GM19025 (cell line): ENCODE data around the gene TIRAP.

ENCODE experiments used
- ATAC-seq: cut with Tn5 transposase; IDR thresholded peaks from one replicate; pipeline ENCODE4 v1.9.1; 2021; ENCODE audit warnings: mild to moderate bottlenecking, low read depth, moderate library complexity; ENCODE audit not compliant: unreplicated experiment

The TIRAP gene

DNA sequence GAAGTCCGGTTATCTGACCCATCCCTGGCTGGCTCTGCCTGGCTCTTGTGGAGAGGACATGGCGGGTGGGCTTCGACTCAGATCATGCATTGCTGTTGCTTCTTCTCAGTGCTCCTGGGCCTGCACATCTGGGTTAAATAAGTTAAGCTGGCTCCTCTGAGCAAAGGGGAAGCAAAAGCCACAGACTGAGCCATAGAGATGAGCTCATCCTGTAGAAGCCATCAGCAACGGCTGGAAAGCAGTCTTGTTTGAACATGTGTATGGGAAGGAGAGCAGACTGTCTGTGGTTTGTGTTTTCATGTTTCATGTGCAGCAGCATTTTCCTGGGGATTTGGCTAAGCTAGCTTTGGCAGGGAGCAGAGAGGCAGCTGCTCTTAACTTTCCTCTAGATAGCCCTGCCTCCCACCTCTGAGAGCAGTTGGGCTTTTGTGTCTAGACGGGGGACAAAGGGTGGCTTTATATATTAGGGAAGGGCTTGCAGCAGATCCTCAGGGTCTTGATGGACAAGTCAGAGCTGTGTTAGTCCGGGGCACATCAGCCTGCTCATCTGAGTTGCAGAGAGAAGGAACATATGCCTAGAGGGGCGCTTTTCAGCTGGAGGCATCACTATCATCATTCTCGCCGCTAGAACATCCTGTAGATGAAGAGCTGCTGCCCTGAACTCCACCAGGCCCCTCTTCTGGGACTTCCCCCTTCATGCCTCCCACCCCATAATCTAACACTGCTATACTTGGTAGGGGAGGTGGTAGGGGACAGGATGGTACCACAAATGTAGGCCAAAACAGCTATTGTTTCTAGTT is 35.9 kb downstream of the TIRAP start:
- peak; percentile 86 for ATAC-seq

DNA sequence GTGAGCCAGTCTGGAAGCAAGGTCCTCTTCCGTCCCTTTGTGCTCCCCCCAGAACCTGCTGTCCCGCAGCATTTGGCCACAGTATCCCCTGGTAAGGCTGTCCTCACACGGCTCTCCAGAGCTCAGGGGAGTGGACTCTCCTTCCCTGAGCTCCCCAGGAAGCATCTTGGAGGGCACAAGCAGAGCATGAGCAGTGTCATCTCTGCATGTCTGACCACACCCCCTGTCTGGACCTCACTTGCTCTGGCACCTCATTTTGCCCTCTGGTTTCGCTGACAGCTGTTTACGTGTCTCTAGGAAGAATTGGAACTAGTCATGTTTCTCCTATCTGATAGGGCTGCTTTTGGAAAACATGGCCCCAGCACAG is 36.5 kb downstream of the TIRAP start:
- ATAC-seq, result no peak

DNA sequence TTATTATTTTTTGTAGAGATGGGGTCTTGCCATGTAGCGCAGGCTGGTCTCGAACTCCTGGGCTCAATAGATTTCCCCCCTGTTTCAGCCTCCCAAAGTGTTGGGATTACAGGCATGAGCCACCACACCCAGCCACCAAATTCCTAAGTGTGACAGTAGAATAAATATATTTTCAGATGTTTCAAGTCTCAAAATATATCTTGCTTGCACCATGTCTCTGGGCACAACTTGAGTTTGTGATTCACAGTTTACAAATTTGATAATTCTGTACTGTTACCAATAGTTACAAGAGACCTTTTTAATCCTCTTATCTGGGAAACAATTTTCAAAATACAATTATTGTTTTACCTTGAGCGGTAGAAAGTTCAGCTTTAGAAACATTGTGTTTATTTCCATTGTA is 40.1 kb downstream of the TIRAP start:
- ATAC-seq, result no peak

DNA sequence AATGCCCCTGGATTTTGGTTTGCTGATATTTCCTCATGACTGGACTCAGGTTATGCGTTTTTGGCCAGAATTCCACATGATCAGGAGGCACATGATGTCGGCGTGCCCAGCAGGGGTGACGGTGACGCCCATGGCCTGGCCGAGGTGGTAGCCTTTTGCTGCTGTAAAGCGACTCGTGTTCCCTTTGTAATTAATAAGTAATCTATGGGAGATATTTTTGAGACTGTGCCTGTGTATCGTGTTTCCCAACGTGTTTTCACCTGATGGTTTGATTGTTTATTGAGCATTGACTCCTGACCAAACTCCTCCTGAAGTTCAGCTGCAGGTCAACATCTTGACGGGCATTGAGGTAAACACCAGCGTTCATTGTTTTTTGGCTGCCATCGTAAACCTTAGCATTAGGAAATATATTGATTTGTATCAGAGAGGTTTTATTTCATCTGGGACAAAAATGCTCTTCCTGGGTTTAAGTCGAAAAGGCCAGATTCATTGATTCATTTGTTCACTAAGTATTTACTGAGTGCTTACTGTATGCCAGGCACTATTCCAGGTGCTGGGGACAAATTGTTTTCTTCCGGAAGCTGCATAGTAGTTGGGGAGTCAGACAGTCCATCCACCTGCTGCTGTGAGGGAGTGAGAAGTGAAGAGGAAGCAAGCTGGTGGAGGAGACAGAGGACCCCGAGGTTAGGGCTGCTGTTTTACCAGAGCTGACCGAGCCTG is 44.5 kb downstream of the TIRAP start:
- no peak for ATAC-seq

DNA sequence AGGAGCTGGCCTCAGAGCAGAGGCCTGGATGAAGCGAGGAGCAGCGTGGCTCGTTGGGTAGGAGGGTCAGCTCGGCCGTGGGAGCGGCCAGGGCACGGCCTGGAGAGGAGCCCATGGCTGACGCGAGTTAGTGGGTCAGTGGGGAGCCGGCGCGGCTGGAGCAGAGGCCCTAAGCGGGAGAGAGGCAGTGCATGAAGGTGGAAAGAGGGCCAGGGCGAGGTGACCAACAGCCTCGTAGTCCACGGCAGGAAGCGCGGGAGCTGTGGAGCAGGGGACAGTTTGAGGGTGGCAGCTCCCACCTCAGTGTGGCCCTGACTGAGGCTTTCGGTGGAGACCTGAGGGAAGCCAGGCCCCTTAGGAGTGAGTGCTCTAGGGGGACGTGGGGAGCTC is 45.1 kb downstream of the TIRAP start:
- ATAC-seq, result no peak

DNA sequence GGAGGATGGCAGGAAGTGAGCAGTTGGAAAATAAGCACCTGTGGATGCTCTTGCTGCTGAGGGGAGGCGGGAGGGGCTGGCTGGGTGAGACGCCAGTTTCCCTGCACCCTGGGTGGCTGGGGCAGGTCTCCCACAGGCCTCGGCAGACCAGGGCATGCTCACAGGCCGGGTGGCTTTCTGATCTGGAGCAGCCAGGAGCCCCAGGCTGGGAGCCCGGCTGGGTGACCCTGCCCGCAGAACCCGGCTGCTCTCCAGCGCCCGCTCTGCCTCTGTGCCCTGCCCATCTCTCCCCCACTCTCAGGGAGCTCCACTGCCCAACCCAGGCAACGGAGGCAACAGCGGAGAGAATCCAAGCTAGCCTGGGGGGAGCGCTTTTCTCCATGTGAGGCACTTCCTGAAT is 45.6 kb downstream of the TIRAP start:
- ATAC-seq, result no peak

DNA sequence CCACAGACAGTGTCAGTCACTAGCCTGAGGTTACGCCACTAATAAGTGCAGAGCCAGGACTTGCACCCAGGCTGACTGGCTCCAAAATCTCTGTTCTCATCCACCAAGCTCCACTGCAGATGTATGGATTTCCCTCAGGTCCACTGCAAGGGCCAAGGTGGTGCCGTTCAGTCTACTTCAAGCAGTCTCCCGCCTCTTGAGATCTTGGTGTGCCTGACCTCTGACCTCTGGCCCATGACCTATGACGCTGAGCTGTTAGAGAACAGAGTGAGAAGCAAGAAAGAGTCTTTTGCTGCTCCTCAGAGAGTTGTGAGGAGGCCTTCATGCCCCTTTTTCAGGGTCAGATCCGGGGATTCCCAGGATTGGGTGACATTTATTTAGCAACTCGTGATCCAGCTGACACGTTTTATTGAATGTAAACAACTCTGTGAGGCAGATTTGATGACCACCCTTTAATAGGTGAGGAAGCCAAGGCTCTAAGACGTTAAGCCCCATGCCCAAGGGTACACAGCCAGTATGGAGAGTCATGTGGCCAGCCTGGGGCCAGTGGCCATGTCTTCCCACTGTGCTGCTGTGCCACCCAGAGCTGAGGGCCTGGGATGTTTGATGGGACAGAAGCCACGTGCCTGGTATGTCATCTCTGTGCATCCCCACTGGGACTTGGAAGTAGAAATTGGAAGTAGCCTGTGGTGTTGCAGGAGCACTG is 46.2 kb downstream of the TIRAP start:
- ATAC-seq, result no peak

DNA sequence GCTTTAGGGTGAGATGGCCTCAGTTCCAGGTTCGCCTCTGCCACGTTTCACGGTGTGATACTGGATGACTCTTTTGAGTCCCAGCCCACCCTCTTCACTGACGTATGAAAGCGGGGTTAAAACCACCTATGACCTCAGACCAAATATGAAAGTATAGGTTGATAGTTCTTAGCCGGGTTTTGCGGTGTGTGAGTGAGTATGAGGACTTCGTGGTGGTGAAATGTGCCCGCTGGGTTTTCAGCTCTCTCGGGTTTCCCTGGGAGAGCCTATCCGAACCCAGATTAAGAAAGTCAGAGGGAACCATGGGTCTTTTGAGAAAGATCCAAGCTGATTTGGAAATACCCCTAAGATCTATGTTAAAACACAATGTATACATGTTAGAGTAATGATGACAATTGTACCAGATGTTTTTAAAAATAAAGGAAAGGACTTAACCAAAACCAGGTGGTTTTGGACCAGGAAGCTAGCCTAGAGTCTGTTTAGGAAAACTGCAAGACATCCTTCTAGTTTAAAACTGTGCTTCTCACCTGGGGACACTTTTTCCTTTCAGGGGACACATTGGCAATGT is 46.8 kb downstream of the TIRAP start:
- no peak for ATAC-seq

DNA sequence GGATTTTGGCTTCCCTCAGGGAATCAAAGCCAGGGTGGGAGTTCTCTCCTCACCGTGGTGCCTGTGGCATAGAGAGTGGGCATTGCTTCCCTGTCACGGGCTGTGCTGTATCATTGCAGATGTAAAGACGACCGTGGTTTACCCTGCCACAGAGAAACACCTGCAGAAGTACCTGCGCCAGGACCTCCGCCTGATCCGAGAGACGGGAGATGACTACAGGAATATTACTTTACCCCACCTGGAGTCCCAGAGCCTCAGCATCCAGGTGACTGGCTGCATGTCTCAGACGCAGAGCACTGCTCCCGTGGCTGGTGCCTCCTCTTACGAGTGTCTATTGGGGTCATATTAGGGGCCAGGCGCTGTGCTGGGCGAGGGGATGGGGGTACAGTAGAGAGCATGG is 48.4 kb downstream of the TIRAP start:
- no peak for ATAC-seq

DNA sequence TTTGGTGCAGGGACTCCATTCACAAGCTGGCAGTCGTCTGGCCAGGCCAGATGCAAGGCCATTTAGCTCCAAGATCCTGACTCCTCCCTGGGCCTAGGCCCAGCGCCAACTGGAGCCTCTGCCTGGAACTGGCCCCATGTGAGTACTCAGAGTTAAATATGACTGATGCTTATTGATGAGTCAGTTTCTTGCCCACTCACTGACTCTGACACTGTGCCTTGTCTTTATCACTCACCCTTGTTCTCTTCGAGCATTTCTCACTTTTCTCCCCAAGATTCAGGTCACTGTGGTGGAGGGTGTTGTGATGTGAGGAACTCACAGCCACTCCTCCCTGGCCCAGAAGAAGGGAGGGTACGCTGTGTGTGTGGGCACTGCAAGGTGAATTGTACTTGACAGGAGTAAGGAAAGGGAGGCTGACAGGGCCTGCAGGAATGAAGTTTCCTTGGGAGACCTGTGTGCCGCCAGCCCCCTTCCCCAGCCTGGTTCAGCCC is 49.4 kb downstream of the TIRAP start:
- ATAC-seq, result no peak

DNA sequence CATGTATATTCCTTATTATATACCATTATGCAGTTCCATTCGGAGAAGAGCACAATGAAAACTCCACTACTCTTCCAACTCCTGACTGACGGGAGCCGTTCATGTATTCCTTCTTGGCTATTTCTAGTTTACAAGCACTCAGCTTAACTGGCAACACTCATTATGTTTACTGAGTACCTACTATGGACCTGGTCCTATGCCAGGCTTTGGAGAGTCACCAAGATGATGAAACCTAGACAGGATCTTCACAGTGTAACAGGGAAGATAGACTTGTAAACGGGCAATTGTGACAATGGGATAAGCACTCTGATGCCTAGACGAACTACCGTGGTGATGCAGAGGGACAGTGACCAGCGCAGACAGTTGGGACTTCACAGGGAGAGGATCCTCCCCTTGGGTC is 50.2 kb downstream of the TIRAP start:
- ATAC-seq, result no peak

DNA sequence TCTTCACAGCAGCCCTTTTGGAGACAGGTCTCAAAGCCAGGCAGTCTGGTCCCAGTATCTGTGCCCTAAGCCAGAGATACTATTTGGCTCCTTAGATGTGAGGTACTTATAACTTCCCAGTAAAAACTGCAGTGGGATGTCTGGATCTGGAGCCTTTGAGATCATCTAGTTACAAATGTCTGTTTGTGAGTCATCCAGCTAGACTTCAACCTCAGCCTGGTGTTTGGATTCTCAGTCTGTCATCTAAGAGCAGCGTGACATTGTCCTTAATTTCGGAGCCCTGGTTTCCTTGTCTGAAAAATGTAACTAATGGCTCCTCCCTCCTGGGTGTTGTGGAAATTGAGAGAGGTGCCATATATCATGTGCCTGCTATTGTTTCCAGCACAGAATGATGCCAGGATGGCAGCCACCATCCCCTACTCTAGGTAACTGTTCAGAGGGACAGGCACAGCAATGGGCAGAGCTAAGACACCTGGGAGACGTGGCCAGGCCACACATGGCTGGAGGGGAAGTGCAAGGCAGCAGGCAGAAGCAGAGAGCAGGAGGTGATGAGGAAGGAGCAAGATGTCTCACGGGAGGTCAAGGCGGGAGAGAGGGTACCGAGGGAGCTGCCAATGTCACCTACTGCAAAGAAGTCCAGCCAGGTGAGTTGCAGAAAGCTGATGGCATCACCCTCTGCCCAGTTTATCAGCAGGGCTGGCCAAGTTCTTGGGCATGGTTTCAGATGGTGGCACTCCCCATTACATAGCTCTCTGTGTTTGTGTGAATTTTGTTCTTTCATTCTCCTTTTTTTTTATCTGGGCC is 52.0 kb downstream of the TIRAP start:
- ATAC-seq, result no peak

DNA sequence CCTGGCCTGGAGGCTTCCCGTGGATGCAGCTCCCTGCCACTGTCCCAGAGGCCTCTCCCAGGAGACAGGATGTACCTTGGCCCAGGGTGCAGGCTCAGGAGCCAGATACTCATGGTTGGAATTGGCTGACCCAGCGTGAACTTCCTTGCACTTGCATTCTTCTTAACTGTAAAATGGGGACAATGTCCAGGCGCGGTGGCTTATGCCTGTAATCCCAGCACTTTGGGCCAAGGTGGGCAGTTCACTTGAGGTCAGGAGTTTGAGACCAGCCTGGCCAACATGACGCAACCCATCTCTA is 52.5 kb downstream of the TIRAP start:
- ATAC-seq, result no peak

DNA sequence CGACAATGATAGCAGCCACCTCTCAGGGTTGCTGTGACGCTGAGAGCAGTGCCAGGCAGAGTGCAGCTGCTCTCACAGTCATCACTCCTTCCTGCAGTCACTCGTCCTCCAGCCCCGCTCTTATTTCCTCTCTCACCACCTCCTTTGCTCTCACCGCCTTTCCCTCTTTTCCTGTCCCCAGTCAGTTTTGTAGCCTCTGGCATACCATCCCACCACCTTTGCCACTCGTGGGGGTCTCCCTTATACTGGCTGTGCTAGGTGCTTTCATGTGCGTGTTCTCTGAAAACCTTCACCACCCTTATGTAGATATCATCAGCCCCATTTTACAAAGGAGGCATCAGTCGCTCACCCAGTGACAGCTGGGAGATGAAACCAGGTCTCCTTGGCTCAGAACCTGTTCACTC is 53.2 kb downstream of the TIRAP start:
- no peak for ATAC-seq

DNA sequence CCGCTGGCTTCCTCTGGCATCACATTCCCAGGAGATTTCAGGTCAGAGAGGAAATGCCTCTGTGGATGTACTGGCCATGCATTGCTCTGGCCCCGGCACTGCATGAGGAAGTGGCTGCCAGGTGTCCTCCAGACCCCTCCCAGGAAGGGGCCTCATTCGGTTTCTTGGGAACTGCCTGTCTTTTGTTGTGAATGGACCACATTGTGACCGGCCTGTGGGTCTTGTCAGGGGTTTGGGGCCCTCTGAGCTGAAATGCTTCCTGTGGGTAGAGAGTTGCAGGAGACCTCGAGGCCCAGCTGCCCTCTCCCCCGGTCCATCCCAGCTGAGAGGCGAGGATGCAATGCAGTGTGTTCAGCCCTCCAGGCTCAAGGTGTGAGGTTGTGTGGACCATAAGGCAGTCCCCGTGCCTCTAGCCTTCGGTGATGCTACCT is 53.8 kb downstream of the TIRAP start:
- ATAC-seq, result no peak

DNA sequence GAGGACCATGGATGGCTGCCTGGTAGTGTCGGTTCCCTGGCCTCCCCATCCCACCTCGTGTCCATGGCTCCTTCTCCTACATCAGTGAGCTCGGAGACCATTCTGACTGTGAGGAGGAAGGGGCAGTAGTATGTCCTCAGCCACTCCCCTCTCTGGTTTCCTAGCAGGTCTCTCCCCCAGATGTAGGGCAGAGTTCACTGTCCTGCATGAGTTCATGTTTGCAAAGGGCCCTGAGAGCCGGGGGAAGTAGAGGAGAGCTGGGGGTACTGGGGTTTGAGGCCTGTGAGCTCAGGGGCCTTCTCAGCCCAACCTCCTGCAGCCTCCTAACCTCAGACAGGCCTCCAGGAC is 54.2 kb downstream of the TIRAP start:
- no peak for ATAC-seq

DNA sequence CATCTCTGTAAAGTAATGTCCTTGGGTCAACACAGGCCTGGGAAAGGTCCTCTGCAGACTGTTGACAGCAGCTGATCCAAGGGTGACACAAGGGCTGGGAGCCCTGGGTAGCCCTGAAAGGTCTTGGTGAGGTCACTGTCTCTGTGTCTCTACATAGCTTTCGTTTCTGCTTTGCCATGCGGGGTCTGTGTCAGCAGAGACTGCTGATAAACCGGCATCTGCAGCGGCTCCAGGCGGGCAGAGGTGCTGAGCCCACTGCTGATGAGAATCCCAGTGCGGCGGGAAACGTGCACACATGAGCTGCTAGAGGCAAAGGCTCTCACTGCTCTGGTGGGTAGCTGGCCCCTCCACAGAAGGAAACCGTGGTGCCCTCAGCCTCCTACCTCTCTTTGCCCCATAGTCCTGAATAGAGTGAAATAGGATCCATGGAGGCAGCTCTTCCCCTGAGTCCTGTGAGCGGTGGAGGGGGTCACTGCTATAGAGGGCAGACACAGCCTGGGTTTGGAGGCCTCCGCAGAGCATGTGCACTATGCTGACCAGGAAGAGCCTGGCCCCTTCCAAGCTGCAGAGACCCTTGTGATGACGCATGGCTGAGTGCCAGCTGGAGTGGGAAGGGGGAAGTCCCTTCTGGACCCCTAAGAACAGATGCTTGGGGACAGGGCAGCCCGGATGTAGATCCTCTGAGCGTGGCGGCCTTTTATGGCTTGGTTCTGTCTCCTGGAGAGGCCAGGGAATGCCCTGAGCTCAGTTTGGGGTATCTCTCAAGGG is 54.8 kb downstream of the TIRAP start:
- ATAC-seq, result no peak

DNA sequence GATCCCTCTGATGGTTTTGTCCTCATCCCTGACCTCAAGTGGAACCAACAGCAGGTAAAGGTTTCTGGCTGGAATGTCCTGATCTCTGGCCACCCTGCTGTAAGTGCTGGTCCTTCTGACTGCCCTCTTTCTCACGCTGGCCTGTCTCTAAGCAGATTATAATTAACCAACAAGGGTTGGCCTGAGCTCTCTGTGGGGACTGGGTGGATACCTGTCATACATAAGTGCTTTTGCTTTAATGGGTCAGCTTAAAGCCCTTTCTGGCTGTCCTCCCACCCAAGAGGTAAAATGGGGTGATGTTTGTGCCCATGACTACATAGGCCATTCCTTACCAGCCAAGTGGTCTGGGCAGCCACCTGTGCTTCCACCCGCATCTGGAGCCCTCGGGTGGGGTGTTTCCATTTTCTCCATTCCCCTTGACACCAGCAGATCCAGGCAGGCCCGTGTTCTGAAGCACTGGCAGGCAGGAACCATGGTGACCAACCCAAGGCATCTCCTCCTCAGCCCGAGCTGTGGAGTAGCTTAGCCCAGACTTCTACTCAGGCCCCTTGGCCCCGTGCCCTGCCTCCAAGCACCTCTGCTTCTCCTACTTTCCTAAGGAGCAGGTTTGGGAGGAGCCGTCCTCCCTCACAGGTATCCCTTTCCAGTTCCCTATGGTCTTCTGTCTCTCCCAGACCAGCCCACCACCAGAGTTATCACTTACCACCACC is 55.6 kb downstream of the TIRAP start:
- no peak for ATAC-seq
